NCI-H526 (cell line): ENCODE data around the gene ANKRD27.

Source experiments
- DNase-seq, 2 experiments: peaks; one replicate each; lab custom pipeline; 2025; lab: John Stamatoyannopoulos, UW

The ANKRD27 gene

GRCh38 chr19:32555786-32556185 lies 119.2 kb downstream of the ANKRD27 start:
- DNase-seq: no peak

- DNase-seq: no peak
Measured at GRCh38 chr19:32550666-32551065, 124.3 kb downstream of the ANKRD27 start.
